Liver (tissue), 9 donors: ENCODE data around the gene REPS2. TPM values are rescaled to one million over a fixed set of nuclear protein-coding genes. Genes with fewer than 3 reads are reported as not detected.

ENCODE experiments used
- DNase-seq: peaks from one replicate; pipeline ENCODE4 v3.0.0-alpha.2; 2017; ENCODE audit warnings: low spot score
- H3K27ac ChIP-seq, 2 donors: one replicate each; pipeline ENCODE4 v1.7.0; 2013; ENCODE audit warnings: inconsistent platforms in 2 of 2, low read length in 2 of 2, control low read depth in 1 of 2, low read depth in 1 of 2, mild to moderate bottlenecking in 1 of 2
- H3K27me3 ChIP-seq, 4 donors: one replicate each; pipeline versions ENCODE4 v1.6.1 to v1.7.0; 2013; ENCODE audit warnings: low read length in 3 of 4, inconsistent platforms in 1 of 4, mild to moderate bottlenecking in 1 of 4, moderate library complexity in 1 of 4; ENCODE audit not compliant: control insufficient read depth in 4 of 4, insufficient read depth in 4 of 4
- H3K36me3 ChIP-seq, 4 donors: one replicate each; pipeline versions ENCODE4 v1.6.1 to v1.7.0; 2013; ENCODE audit warnings: low read length in 3 of 4, mild to moderate bottlenecking in 3 of 4, low read depth in 1 of 4, moderate library complexity in 1 of 4; ENCODE audit not compliant: control insufficient read depth in 4 of 4, insufficient read depth in 3 of 4
- H3K4me1 ChIP-seq, 4 donors: one replicate each; pipeline versions ENCODE4 v1.6.1 to v1.7.0; 2013; ENCODE audit warnings: low read length in 3 of 4, mild to moderate bottlenecking in 3 of 4, moderate library complexity in 1 of 4; ENCODE audit not compliant: control insufficient read depth in 4 of 4, insufficient read depth in 4 of 4
- H3K4me3 ChIP-seq, 3 donors: one replicate each; pipeline versions ENCODE4 v1.6.1 to v1.7.0; 2013; ENCODE audit warnings: low read length in 3 of 3, control low read depth in 1 of 3, low read depth in 1 of 3, mild to moderate bottlenecking in 1 of 3
- H3K9ac ChIP-seq, 2 donors: one replicate each; pipeline ENCODE4 v1.7.0; 2013; ENCODE audit warnings: low read length in 2 of 2, mild to moderate bottlenecking in 2 of 2, moderate library complexity in 2 of 2, control low read depth in 1 of 2, low read depth in 1 of 2
- H3K9me3 ChIP-seq, 4 donors: one replicate each; pipeline versions ENCODE4 v1.6.1 to v1.7.0; 2013; ENCODE audit warnings: low read length in 3 of 4; ENCODE audit not compliant: control insufficient read depth in 4 of 4
- EGR1 ChIP-seq, 2 donors: IDR thresholded peaks; 2 replicates each; pipeline ENCODE4 v1.6.1; 2016 to 2018; ENCODE audit warnings: antibody characterized with exemption in 2 of 2, low read depth in 2 of 2
- FOXA1 ChIP-seq: IDR thresholded peaks from 2 replicates; pipeline ENCODE4 v1.6.1; 2016; ENCODE audit warnings: antibody characterized with exemption
- FOXA2 ChIP-seq: IDR thresholded peaks from 2 replicates; pipeline ENCODE4 v1.6.1; 2016; ENCODE audit warnings: antibody characterized with exemption
- GABPA ChIP-seq, 2 donors: IDR thresholded peaks in 1 of 2; conservative IDR thresholded peaks in 1 of 2; 2 replicates each; pipeline ENCODE4 v1.6.1; 2016; ENCODE audit warnings: antibody characterized with exemption in 2 of 2, mild to moderate bottlenecking in 1 of 2, moderate library complexity in 1 of 2
- HNF4G ChIP-seq: IDR thresholded peaks from 2 replicates; pipeline ENCODE4 v1.6.1; 2016; ENCODE audit warnings: antibody characterized with exemption
- JUND ChIP-seq, 2 donors: IDR thresholded peaks; 2 replicates each; pipeline ENCODE4 v1.6.1; 2016; ENCODE audit warnings: antibody characterized with exemption in 2 of 2
- NR2F2 ChIP-seq: IDR thresholded peaks from 2 replicates; pipeline ENCODE4 v1.6.1; 2016; ENCODE audit warnings: antibody characterized with exemption
- RAD21 ChIP-seq, 2 donors: IDR thresholded peaks; 2 replicates each; pipeline ENCODE4 v1.6.1; 2016; ENCODE audit warnings: antibody characterized with exemption in 2 of 2, mild to moderate bottlenecking in 2 of 2
- RXRA ChIP-seq, 2 donors: IDR thresholded peaks; 2 replicates each; pipeline ENCODE4 v1.6.1; 2017 to 2018; ENCODE audit warnings: antibody characterized with exemption in 2 of 2, mild to moderate bottlenecking in 1 of 2
- SP1 ChIP-seq: IDR thresholded peaks from 2 replicates; pipeline ENCODE4 v1.6.1; 2018; ENCODE audit warnings: antibody characterized with exemption, mild to moderate bottlenecking
- WGBS: extraction: QIAGEN DNeasy Blood & Tissue Kit; methylation state at CpG from one replicate; pipeline ENCODE4 v1.1.7; 2013; 5-methylcytosine and 5-hydroxymethylcytosine counted together
- polyA plus RNA-seq, 2 donors: library from polyadenylated mRNA; stranded (reverse) in 1 of 2; unstranded in 1 of 2; fragments of 200-250 nt in 1 of 2; fragments of >200 nt in 1 of 2; fragmentation: Nextera tagmentation in 1 of 2; extraction: Ambion mirVana in 1 of 2; gene quantifications; one replicate each; pipeline versions ENCODE4 v1.2.1 to v1.2.3, GENCODE V29; 2013 to 2015
- total RNA-seq, 2 donors: library from RNA; depleted of rRNA; stranded (reverse); fragments of >200 nt; gene quantifications; one replicate each; pipeline ENCODE4 v1.2.3, GENCODE V29; 2014
- TF ChIP-seq, protein P1 (sequence below): IDR thresholded peaks from 2 replicates; pipeline ENCODE4 v1.6.1; 2016; ENCODE audit warnings: antibody characterized with exemption, mild to moderate bottlenecking
- TF ChIP-seq, protein P2 (sequence below): IDR thresholded peaks from 2 replicates; pipeline ENCODE4 v1.6.1; 2016; ENCODE audit warnings: antibody characterized with exemption
- TF ChIP-seq, protein P3 (sequence below): IDR thresholded peaks from 2 replicates; pipeline ENCODE4 v1.6.1; 2016; ENCODE audit warnings: antibody characterized with exemption
- TF ChIP-seq, protein P4 (sequence below): IDR thresholded peaks from 2 replicates; pipeline ENCODE4 v1.6.1; 2016; ENCODE audit warnings: antibody characterized with exemption
- TF ChIP-seq, protein P5 (sequence below): fragments of 150-350 bp; IDR thresholded peaks from 2 replicates; pipeline ENCODE4 v1.5.1; 2017; ENCODE audit warnings: improper control_type of control experiment, low read depth, low read length; ENCODE audit not compliant: missing input control
- donor health status: healthy.
- donor health status: healthy.
- donor health status: healthy.
- donor health status: healthy.
- donor health status: healthy.

Gene REPS2
- total and polyA plus RNA-seq, 4 donors: 3.5 to 10.7 (median 6.2) TPM

DNA sequence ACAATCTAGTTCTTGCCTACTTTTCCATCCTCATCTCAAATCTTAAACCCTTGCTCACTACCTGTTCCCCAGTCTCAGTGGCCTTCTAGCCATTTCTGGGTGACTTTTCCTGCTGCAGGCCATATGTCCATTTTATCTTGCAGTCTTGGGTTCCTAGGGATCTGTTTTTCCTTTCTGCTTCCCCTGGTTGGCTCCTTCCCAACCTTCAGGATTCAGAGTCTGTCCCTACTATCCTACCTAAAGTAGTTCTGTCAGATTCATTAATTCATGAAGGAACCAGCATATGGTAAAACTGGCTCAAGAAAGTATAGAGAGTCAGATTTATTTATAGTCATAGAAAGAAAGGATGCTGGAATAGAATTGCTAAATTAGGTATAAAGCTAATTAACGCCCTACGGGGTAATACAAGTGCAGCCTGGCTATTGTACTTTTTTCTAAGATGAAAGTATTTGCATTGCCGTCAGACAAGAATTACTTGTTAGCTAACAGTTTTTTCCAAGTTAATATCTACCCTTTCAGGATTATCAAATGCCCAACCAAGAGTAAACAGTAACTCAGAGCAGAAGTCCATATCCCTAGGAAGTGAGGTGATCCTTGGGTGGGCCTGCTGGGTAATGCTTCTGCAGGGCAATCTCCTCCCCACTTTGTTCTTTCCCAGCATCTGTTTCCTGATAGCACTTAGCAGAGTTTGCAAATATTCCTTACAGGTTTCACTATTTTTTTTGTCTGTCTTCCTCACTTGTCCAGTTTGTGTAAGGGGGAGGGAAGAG is 63.6 kb downstream of the REPS2 start:
- WGBS: 80% methylated on average over 3 of the region's 3 CpGs
- Histone ChIP-seq H3K4me1 (peaks cover 0 to 5% (median 1%) of the 10 kb centered on the region in 4 donors), H3K27ac (no peak overlapping the region), H3K27me3 (no peaks in the 10 kb centered on the region), H3K36me3 (no peaks in the 10 kb centered on the region), H3K9me3 (no peaks in the 10 kb centered on the region), H3K4me3 (no peak overlapping the region), H3K9ac (no peak overlapping the region)
- TF ChIP-seq, protein P1, sequence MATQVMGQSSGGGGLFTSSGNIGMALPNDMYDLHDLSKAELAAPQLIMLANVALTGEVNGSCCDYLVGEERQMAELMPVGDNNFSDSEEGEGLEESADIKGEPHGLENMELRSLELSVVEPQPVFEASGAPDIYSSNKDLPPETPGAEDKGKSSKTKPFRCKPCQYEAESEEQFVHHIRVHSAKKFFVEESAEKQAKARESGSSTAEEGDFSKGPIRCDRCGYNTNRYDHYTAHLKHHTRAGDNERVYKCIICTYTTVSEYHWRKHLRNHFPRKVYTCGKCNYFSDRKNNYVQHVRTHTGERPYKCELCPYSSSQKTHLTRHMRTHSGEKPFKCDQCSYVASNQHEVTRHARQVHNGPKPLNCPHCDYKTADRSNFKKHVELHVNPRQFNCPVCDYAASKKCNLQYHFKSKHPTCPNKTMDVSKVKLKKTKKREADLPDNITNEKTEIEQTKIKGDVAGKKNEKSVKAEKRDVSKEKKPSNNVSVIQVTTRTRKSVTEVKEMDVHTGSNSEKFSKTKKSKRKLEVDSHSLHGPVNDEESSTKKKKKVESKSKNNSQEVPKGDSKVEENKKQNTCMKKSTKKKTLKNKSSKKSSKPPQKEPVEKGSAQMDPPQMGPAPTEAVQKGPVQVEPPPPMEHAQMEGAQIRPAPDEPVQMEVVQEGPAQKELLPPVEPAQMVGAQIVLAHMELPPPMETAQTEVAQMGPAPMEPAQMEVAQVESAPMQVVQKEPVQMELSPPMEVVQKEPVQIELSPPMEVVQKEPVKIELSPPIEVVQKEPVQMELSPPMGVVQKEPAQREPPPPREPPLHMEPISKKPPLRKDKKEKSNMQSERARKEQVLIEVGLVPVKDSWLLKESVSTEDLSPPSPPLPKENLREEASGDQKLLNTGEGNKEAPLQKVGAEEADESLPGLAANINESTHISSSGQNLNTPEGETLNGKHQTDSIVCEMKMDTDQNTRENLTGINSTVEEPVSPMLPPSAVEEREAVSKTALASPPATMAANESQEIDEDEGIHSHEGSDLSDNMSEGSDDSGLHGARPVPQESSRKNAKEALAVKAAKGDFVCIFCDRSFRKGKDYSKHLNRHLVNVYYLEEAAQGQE: no peak
- no peak for TF ChIP-seq FOXA2
- DNase-seq: no peak

DNA sequence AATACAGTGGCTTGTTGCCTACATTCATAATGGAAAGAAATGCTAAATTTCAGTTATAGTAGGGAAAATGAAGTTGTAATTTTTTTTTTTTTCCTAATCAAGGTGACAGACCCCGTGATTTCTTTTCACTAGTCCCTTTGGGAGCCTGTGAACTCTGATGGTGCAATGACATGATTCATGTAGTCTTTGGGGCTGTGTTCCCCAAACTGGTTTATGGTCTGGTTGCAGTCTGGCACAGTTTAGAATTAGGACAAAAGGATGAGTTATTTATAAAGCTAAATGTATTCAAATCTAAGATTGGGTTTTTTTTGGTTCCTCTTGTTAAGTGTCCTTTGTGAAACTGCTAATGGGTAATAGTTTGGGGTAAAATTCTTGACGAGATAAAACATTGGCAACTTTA is 66.0 kb downstream of the REPS2 start:
- WGBS: 83% methylated on average over 2 of the region's 2 CpGs
- no peak for TF ChIP-seq GABPA (IDR thresholded peaks at IDR 0.05 in 1 of 2, conservative IDR thresholded peaks at IDR 0.05 in 1 of 2)
- TF ChIP-seq, protein P2, sequence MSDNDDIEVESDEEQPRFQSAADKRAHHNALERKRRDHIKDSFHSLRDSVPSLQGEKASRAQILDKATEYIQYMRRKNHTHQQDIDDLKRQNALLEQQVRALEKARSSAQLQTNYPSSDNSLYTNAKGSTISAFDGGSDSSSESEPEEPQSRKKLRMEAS: no peak
- no peak for TF ChIP-seq FOXA1
- no peak for TF ChIP-seq NR2F2
- no peak for TF ChIP-seq JUND (IDR thresholded peaks at IDR 0.05)
- TF ChIP-seq RAD21 (IDR thresholded peaks at IDR 0.05): no peak
- TF ChIP-seq, protein P3, sequence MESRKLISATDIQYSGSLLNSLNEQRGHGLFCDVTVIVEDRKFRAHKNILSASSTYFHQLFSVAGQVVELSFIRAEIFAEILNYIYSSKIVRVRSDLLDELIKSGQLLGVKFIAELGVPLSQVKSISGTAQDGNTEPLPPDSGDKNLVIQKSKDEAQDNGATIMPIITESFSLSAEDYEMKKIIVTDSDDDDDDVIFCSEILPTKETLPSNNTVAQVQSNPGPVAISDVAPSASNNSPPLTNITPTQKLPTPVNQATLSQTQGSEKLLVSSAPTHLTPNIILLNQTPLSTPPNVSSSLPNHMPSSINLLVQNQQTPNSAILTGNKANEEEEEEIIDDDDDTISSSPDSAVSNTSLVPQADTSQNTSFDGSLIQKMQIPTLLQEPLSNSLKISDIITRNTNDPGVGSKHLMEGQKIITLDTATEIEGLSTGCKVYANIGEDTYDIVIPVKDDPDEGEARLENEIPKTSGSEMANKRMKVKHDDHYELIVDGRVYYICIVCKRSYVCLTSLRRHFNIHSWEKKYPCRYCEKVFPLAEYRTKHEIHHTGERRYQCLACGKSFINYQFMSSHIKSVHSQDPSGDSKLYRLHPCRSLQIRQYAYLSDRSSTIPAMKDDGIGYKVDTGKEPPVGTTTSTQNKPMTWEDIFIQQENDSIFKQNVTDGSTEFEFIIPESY: no peak
- TF ChIP-seq, protein P4, sequence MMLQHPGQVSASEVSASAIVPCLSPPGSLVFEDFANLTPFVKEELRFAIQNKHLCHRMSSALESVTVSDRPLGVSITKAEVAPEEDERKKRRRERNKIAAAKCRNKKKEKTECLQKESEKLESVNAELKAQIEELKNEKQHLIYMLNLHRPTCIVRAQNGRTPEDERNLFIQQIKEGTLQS: no peak
- TF ChIP-seq EGR1 (IDR thresholded peaks at IDR 0.05; ENCODE audit: low read depth in 2 of 2): no peak
- Histone ChIP-seq H3K4me3 (no peak overlapping the region), H3K27ac (no peak overlapping the region), H3K36me3 (no peaks in the 10 kb centered on the region), H3K4me1 (peaks cover 0 to 5% (median 1%) of the 10 kb centered on the region in 4 donors), H3K9ac (no peak overlapping the region), H3K9me3 (no peaks in the 10 kb centered on the region), H3K27me3 (no peaks in the 10 kb centered on the region)
- DNase-seq: no peak

DNA sequence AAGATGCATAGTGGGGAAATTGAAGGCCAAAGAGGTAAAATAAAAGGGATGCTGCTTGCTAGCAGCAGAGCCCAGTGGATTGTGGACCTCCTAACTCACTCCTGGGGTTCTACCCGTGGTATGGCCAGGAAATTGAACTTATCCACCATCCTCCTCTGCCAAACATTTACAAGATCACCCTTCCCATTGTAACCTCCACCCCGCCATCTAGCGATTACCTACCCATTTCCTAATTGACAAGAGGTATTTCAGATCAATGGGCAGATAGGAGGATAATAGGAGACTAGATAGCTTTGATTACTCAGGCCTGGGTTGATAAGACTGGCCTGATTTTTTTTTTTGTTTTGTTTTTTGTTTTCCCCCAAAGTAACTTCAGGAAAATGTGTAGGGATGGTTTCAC is 67.8 kb downstream of the REPS2 start:
- WGBS: 90% methylated on average over 3 of the region's 3 CpGs
- no peak overlapping the region for H3K4me3 ChIP-seq
- H3K4me1 ChIP-seq: peaks cover 0 to 5% (median 1%) of the 10 kb centered on the region in 4 donors
- H3K27ac ChIP-seq: no peak overlapping the region
- TF ChIP-seq SP1 (no peak), FOXA1 (no peak), RXRA (IDR thresholded peaks at IDR 0.05) (no peak), EGR1 (IDR thresholded peaks at IDR 0.05; ENCODE audit: low read depth in 2 of 2) (no peak), HNF4G (no peak)
- TF ChIP-seq, protein P5, sequence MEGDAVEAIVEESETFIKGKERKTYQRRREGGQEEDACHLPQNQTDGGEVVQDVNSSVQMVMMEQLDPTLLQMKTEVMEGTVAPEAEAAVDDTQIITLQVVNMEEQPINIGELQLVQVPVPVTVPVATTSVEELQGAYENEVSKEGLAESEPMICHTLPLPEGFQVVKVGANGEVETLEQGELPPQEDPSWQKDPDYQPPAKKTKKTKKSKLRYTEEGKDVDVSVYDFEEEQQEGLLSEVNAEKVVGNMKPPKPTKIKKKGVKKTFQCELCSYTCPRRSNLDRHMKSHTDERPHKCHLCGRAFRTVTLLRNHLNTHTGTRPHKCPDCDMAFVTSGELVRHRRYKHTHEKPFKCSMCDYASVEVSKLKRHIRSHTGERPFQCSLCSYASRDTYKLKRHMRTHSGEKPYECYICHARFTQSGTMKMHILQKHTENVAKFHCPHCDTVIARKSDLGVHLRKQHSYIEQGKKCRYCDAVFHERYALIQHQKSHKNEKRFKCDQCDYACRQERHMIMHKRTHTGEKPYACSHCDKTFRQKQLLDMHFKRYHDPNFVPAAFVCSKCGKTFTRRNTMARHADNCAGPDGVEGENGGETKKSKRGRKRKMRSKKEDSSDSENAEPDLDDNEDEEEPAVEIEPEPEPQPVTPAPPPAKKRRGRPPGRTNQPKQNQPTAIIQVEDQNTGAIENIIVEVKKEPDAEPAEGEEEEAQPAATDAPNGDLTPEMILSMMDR: no peak
- TF ChIP-seq, protein P1: no peak
- H3K36me3 ChIP-seq: no peaks in the 10 kb centered on the region
- DNase-seq: no peak
- no peak overlapping the region for H3K9ac ChIP-seq
- H3K9me3 ChIP-seq: no peaks in the 10 kb centered on the region
- H3K27me3 ChIP-seq: no peaks in the 10 kb centered on the region
